ENCODE measurements around the gene CYP4F8. TPM values are rescaled to one million over a fixed set of nuclear protein-coding genes. Genes with fewer than 3 reads are reported as not detected.

CYP4F8 gene, protein sequence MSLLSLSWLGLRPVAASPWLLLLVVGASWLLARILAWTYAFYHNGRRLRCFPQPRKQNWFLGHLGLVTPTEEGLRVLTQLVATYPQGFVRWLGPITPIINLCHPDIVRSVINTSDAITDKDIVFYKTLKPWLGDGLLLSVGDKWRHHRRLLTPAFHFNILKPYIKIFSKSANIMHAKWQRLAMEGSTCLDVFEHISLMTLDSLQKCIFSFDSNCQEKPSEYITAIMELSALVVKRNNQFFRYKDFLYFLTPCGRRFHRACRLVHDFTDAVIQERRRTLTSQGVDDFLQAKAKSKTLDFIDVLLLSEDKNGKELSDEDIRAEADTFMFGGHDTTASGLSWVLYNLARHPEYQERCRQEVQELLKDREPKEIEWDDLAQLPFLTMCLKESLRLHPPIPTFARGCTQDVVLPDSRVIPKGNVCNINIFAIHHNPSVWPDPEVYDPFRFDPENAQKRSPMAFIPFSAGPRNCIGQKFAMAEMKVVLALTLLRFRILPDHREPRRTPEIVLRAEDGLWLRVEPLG
- total RNA-seq: not detected in 2 replicates
- long read RNA-seq: 0 reads

- TF ChIP-seq, protein P1, sequence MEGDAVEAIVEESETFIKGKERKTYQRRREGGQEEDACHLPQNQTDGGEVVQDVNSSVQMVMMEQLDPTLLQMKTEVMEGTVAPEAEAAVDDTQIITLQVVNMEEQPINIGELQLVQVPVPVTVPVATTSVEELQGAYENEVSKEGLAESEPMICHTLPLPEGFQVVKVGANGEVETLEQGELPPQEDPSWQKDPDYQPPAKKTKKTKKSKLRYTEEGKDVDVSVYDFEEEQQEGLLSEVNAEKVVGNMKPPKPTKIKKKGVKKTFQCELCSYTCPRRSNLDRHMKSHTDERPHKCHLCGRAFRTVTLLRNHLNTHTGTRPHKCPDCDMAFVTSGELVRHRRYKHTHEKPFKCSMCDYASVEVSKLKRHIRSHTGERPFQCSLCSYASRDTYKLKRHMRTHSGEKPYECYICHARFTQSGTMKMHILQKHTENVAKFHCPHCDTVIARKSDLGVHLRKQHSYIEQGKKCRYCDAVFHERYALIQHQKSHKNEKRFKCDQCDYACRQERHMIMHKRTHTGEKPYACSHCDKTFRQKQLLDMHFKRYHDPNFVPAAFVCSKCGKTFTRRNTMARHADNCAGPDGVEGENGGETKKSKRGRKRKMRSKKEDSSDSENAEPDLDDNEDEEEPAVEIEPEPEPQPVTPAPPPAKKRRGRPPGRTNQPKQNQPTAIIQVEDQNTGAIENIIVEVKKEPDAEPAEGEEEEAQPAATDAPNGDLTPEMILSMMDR (conservative IDR thresholded peaks at IDR 0.05): no peak
- DNase-seq (ENCODE audit: low read depth, low spot score): no peak
- Mint-ChIP-seq H3K27me3 (ENCODE audit: low read depth) (no peaks in the 10 kb centered on the region), H3K36me3 (ENCODE audit: low read depth) (peaks cover 4% of the 10 kb centered on the region), H3K9me3 (peaks cover 14% of the 10 kb centered on the region), H3K27ac (ENCODE audit: unreplicated experiment) (no peak within 1 kb of the TSS), H3K4me1 (no peaks in the 10 kb centered on the region), H3K4me3 (no peak within 1 kb of the TSS)
Observed at GRCh38 chr19:15614507-15615379, at the start of gene CYP4F8. Gene CYP4F8, plus strand, starts transcription at chr19:15615218. Its CDS starts 399 bp downstream, at chr19:15615617.

GRCh38 chr19:15570420-15570819 lies 44.6 kb upstream of the CYP4F8 start:
- peaks cover 4% of the 10 kb centered on the region for H3K36me3 Mint-ChIP-seq (ENCODE audit: low read depth)

DNA sequence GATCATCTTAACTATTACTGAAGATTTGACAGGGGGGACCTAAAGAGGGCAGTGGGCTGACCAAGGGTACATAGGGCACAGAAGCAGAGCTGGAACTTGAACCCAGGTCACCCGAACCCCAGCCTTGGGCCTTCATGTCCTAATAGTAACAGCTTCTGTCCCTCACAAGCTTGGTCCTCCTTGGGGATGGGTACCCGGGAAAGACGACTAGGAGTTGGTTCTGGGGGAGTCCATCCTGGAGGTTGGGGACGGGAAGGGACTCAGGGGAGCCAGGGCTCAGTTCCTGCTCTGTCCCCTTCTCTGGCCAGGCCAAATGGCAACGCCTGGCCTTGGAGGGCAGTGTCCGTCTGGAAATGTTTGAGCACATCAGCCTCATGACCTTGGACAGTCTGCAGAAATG lies 39.6 kb upstream of the CYP4F8 start:
- no peaks in the 10 kb centered on the region for H3K4me1 Mint-ChIP-seq
- peaks cover 15% of the 10 kb centered on the region for H3K9me3 Mint-ChIP-seq
- no peak overlapping the region for H3K27ac Mint-ChIP-seq (ENCODE audit: unreplicated experiment)
- H3K27me3 Mint-ChIP-seq (ENCODE audit: low read depth): peaks cover under 1% of the 10 kb centered on the region
- TF ChIP-seq, protein P1 (conservative IDR thresholded peaks at IDR 0.05): no peak
- no peak for DNase-seq (ENCODE audit: low read depth, low spot score)
- no peak overlapping the region for H3K4me3 Mint-ChIP-seq
- peaks cover 2% of the 10 kb centered on the region for H3K36me3 Mint-ChIP-seq (ENCODE audit: low read depth)

More at GRCh38 chr19:15570420-15570819, 44.6 kb upstream of the CYP4F8 start:
- TF ChIP-seq, protein P1 (conservative IDR thresholded peaks at IDR 0.05): no peak
- H3K27me3 Mint-ChIP-seq (ENCODE audit: low read depth): peaks cover 5% of the 10 kb centered on the region
- no peak for DNase-seq (ENCODE audit: low read depth, low spot score)
- H3K27ac Mint-ChIP-seq (ENCODE audit: unreplicated experiment): no peak overlapping the region
- peaks cover 15% of the 10 kb centered on the region for H3K9me3 Mint-ChIP-seq
- H3K4me3 Mint-ChIP-seq: no peak overlapping the region
- no peaks in the 10 kb centered on the region for H3K4me1 Mint-ChIP-seq

GRCh38 chr19:15576526-15577156 lies 38.4 kb upstream of the CYP4F8 start:
- no peak for DNase-seq (ENCODE audit: low read depth, low spot score)
- Mint-ChIP-seq H3K4me1 (no peaks in the 10 kb centered on the region), H3K9me3 (peaks cover 7% of the 10 kb centered on the region), H3K27ac (ENCODE audit: unreplicated experiment) (no peak overlapping the region), H3K4me3 (no peak overlapping the region), H3K27me3 (ENCODE audit: low read depth) (peaks cover 5% of the 10 kb centered on the region), H3K36me3 (ENCODE audit: low read depth) (no peaks in the 10 kb centered on the region)
- TF ChIP-seq, protein P1 (conservative IDR thresholded peaks at IDR 0.05): no peak

DNA sequence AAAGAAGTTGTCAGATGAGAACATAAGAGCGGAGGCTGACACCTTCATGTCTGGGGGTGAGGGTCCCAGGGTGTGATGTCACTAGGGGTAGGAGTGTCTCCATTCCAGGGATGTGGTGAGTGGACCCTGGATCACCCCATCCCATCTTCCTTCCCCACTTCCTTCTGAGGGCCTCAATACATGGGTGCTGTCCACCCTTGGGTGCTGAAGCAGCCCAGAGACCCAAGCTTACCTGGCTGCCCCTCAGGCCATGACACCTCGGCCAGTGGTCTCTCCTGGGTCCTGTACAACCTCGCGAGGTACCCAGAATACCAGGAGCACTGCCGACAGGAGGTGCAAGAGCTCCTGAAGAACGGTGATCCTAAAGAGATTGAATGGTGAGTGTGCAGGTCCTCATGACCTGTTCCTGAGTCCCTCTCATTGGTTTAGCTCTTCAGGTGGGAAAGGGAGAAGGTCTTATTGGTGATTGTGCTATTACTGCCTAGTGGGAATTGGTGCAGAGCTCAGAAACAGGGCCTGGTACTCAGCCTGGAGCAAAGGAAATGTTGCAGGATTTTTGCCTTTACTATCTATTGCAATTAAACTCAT lies 37.7 kb upstream of the CYP4F8 start:
- H3K4me1 Mint-ChIP-seq: no peaks in the 10 kb centered on the region
- TF ChIP-seq, protein P1 (conservative IDR thresholded peaks at IDR 0.05): no peak
- H3K4me3 Mint-ChIP-seq: no peak overlapping the region
- DNase-seq (ENCODE audit: low read depth, low spot score): no peak
- H3K27ac Mint-ChIP-seq (ENCODE audit: unreplicated experiment): no peak overlapping the region
- H3K36me3 Mint-ChIP-seq (ENCODE audit: low read depth): no peaks in the 10 kb centered on the region
- H3K9me3 Mint-ChIP-seq: peaks cover 7% of the 10 kb centered on the region
- peaks cover 5% of the 10 kb centered on the region for H3K27me3 Mint-ChIP-seq (ENCODE audit: low read depth)

Data from neural crest cell (in vitro differentiated cells).